Skeletal muscle tissue (tissue), 4 donors: ENCODE data around the gene KCNMB1. TPM values are rescaled to one million over a fixed set of nuclear protein-coding genes. Genes with fewer than 3 reads are reported as not detected.

ENCODE experiments used
- H3K27ac ChIP-seq: one replicate; pipeline ENCODE4 v1.7.0; 2013; ENCODE audit warnings: mild to moderate bottlenecking, low read depth, low read length, inconsistent platforms
- H3K27me3 ChIP-seq, 3 donors: one replicate each; pipeline ENCODE4 v1.7.0; 2013; ENCODE audit warnings: low read length in 3 of 3; ENCODE audit not compliant: control insufficient read depth in 3 of 3, insufficient read depth in 3 of 3
- H3K36me3 ChIP-seq, 3 donors: one replicate each; pipeline ENCODE4 v1.7.0; 2013; ENCODE audit warnings: low read length in 3 of 3; ENCODE audit not compliant: control insufficient read depth in 3 of 3, insufficient read depth in 3 of 3
- H3K4me1 ChIP-seq, 3 donors: one replicate each; pipeline ENCODE4 v1.7.0; 2013; ENCODE audit warnings: low read length in 3 of 3, mild to moderate bottlenecking in 3 of 3; ENCODE audit not compliant: control insufficient read depth in 3 of 3, insufficient read depth in 3 of 3
- H3K4me3 ChIP-seq, 3 donors: one replicate each; pipeline ENCODE4 v1.7.0; 2013; ENCODE audit warnings: low read length in 3 of 3
- H3K9ac ChIP-seq, 3 donors: one replicate each; pipeline ENCODE4 v1.7.0; 2013; ENCODE audit warnings: low read length in 3 of 3, mild to moderate bottlenecking in 3 of 3, moderate library complexity in 2 of 3, low read depth in 1 of 3
- H3K9me3 ChIP-seq, 3 donors: one replicate each; pipeline ENCODE4 v1.7.0; 2013; ENCODE audit warnings: low read length in 3 of 3; ENCODE audit not compliant: control insufficient read depth in 3 of 3
- total RNA-seq: library from RNA; depleted of rRNA; stranded (reverse); fragments of >200 nt; gene quantifications from one replicate; pipeline ENCODE4 v1.2.3, GENCODE V29; 2014
- donor health status: Osteomylitis.

Gene KCNMB1
- total RNA-seq, 1 donor from 2014 or later: under 0.01 TPM

DNA sequence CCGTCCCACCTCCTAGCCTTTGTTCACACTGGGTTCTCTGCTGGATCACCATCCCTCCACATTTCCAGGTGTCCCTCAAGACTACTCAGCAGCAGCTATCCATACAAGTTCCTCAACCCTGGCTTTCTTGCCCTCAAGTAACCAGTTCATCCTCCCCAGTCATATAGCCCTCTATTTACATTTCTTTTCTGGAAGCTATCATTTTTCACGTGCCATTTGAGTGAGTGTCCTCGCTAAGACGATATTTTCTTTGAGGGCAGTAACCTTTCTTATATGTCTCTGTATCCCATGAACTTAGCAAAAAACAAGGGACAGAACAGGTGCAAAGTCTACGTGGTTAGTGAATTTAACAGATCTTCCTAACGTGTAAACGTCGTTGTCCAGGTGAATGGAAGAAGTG, 29.6 kb upstream of the KCNMB1 start:
- H3K4me1 ChIP-seq: peaks cover 0 to 10% (median 4%) of the 10 kb centered on the region in 3 donors
- H3K9me3 ChIP-seq: no peaks in the 10 kb centered on the region
- H3K9ac ChIP-seq: no peak overlapping the region
- no peak overlapping the region for H3K4me3 ChIP-seq
- no peak overlapping the region for H3K27ac ChIP-seq
- H3K27me3 ChIP-seq: peaks cover 0 to 16% (median 13%) of the 10 kb centered on the region in 3 donors
- H3K36me3 ChIP-seq: no peaks in the 10 kb centered on the region

DNA sequence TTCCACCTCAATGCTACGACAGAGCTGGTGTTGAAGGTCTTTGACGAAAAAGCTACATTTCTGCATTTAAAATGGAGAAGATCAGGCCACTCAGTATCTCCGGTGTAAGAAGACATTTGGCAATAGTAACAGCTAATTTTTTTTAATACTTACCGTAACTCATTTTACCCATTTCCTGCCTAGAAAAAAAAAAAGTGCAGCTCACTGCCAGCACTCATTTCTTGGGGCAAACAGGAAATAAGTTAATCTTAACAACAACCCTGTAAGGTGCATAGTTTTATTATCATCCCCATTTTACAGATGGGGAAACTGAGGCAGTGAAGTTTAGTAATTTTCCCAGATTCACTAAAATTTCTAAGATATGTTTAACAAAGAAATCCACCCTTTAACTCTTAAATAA, 27.4 kb upstream of the KCNMB1 start:
- Histone ChIP-seq H3K9ac (no peak overlapping the region), H3K36me3 (no peaks in the 10 kb centered on the region), H3K4me1 (peaks cover 0 to 10% (median 4%) of the 10 kb centered on the region in 3 donors), H3K27me3 (peaks cover 0 to 19% (median 16%) of the 10 kb centered on the region in 3 donors), H3K27ac (no peak overlapping the region), H3K9me3 (no peaks in the 10 kb centered on the region), H3K4me3 (no peak overlapping the region)

DNA sequence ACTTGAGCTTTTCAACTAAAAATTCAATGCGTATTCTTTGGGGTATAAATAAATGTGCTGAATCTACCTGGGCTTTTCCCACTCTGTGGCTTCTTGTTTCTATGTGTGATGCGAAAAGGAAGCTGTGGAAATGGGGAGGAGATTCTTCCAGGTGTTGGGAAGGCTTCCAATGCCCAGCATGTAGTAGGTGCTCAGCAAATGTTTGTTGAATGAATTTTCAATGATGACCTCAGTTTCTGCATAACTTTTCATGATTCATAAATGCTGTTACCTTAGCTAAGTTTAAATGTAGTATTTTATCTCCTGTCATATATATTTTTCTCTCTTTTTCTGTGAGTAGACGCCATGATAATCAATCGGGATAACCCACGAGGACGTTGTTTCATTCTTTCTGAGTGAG, 25.6 kb upstream of the KCNMB1 start:
- Histone ChIP-seq H3K36me3 (no peaks in the 10 kb centered on the region), H3K27ac (no peak overlapping the region), H3K9ac (no peak overlapping the region), H3K4me1 (no peaks in the 10 kb centered on the region), H3K9me3 (no peaks in the 10 kb centered on the region), H3K27me3 (peaks cover 0 to 20% (median 11%) of the 10 kb centered on the region in 3 donors), H3K4me3 (no peak overlapping the region)

DNA sequence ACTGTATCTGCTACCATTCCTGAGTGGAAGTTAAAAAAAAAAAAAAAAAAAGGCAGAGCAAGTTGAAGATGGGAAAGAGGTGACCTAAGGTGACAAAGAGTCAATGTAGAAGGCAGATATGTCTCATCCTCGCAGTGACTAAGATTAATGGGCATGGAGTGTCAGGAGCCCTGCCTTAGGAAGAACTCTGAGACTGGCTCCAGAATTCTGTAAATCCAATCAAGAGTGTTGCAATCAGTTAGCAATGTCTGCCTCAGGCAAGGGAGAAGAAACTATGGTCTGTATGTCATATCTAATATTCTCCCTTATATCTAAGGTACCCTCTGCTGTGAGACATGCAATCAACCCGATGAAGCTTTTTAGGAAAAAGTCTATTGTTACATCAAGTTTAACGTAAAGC, 24.7 kb upstream of the KCNMB1 start:
- Histone ChIP-seq H3K4me3 (no peak overlapping the region), H3K27me3 (peaks cover 0 to 28% (median 11%) of the 10 kb centered on the region in 3 donors), H3K36me3 (no peaks in the 10 kb centered on the region), H3K9me3 (no peaks in the 10 kb centered on the region), H3K4me1 (peaks cover 0 to 2% (median 2%) of the 10 kb centered on the region in 3 donors), H3K27ac (no peak overlapping the region), H3K9ac (no peak overlapping the region)

DNA sequence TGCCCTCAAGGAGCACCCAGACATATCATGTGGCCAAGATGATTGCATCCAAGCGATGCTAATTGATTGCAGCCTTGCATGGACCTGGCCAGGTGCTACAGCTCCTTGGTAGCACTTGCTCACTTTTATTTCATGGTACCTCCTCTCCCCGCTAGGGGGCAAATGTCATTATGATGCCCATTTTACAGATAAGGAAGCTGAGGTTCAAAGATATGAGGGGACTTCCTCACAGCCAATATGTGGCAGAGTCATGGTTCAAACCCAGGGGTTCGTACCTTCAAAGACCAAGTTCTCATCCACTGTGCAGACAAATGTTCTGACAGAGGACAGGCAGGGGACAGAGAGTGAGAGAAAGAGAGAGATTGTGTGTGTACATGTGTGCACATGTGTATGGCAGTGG, 21.9 kb upstream of the KCNMB1 start:
- no peaks in the 10 kb centered on the region for H3K36me3 ChIP-seq
- no peak overlapping the region for H3K27ac ChIP-seq
- peaks cover 0 to 29% (median 13%) of the 10 kb centered on the region in 3 donors for H3K27me3 ChIP-seq

DNA sequence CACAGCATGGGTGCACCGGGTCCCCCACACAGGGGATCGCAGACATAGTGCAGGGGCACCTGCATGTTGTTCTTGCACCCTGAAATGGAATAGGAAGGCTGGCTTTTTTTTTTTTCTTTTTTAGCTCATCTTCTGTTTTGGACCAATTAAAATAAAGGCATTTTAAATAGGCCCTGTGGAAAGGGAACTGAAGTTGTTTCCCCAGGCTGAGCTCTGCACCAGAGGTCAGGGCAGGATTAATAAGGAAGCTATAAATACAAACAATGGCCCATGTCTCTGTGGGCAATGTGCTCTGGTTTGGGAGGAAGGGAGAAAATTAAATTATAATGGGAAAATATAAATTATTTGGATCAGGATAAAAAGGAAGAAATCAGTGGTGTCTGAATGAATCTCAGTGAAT, 21.2 kb upstream of the KCNMB1 start:
- H3K36me3 ChIP-seq: no peaks in the 10 kb centered on the region
- no peak overlapping the region for H3K27ac ChIP-seq
- no peaks in the 10 kb centered on the region for H3K9me3 ChIP-seq
- peaks cover 8 to 10% (median 9%) of the 10 kb centered on the region in 3 donors for H3K4me1 ChIP-seq
- H3K27me3 ChIP-seq: peaks cover 0 to 27% (median 7%) of the 10 kb centered on the region in 3 donors
- H3K4me3 ChIP-seq: no peak overlapping the region
- no peak overlapping the region for H3K9ac ChIP-seq

More for the DNA sequence above, 21.9 kb upstream of the KCNMB1 start:
- H3K4me1 ChIP-seq: peaks cover 8 to 10% (median 9%) of the 10 kb centered on the region in 3 donors
- no peak overlapping the region for H3K4me3 ChIP-seq
- H3K9ac ChIP-seq: no peak overlapping the region
- no peaks in the 10 kb centered on the region for H3K9me3 ChIP-seq

DNA sequence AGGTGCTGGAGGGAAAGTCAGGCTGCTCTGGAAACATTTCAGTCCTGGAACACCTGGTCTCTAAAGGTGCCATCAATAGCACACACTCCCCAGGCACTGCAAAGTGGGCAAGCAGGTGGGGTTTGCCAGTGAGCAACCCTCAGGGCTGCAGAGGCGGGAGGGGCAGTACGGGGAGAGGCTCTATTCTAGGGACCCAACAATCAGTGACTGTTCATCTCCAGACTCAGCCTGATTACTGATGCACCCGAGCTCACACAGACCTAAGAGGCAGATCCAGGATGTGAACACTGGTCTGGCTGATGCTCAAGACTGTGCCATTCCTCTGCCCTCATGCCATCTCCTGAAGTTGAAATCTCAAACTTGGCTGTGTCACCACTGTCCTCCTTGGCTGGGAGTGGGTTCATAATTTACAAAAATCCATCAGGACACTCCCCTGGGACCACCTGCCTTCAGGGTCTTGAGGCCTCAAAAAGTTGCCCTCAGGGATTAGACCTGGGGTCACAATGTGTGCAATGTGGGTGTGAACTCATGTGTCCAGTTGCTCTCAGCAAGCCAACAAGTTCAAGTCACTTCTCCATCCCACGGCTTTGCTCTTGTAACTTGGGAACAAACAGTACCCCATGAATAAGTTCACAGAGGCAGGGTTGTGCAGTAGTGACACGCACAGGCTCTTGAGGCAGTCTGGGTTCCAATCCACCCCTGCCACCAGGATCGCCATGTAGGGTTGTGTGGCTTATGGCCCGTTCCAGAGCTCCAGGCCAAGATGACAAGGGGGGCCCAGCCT, 19.9 kb upstream of the KCNMB1 start:
- no peaks in the 10 kb centered on the region for H3K36me3 ChIP-seq
- no peak overlapping the region for H3K27ac ChIP-seq
- H3K4me3 ChIP-seq: no peak overlapping the region
- no peaks in the 10 kb centered on the region for H3K9me3 ChIP-seq
- H3K4me1 ChIP-seq: peaks cover 8 to 10% (median 9%) of the 10 kb centered on the region in 3 donors
- peaks cover 0 to 26% (median 11%) of the 10 kb centered on the region in 3 donors for H3K27me3 ChIP-seq
- no peak overlapping the region for H3K9ac ChIP-seq

DNA sequence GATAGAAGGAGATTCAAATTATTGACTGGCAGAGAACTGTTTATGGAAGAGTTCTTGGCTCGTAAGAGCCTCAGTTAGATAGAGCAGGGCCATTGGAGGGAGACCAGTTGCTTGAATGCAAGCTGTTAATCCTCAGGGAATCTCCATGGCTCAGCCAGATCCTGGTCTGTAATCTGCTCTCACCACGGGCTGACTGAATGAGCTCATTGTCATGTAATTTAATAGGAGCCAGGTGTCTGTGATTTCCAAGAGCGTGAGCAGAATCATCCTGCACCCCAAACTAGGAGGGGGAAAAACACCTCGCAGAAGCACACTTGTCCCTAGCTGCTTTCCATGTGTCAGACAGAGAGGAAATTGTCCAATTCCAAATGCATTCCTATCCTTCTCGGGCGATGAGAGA, 19.1 kb upstream of the KCNMB1 start:
- peaks cover 0 to 30% (median 16%) of the 10 kb centered on the region in 3 donors for H3K27me3 ChIP-seq
- H3K36me3 ChIP-seq: no peaks in the 10 kb centered on the region
- H3K4me1 ChIP-seq: peaks cover 8 to 10% (median 9%) of the 10 kb centered on the region in 3 donors
- no peak overlapping the region for H3K4me3 ChIP-seq
- H3K27ac ChIP-seq: no peak overlapping the region
- H3K9me3 ChIP-seq: no peaks in the 10 kb centered on the region
- no peak overlapping the region for H3K9ac ChIP-seq

DNA sequence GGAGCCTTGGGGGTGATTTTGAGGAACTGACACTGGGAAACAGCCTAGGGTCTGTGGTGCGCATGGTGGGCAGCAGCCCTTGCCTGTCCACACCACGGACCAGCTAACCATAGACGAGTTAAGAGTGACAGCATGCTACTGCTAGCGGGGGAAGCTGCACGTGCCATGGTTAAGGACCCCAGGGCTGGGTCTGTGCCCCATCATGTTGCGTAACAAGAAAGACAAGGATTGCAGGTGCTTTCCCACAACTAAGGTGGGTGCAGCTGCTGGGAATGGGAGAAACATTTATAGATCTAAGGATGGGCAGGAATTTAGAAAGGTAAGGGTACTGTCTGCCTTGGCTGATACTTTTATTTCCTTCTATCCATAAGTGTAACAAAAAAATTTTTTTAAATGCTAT, 17.9 kb upstream of the KCNMB1 start:
- H3K9ac ChIP-seq: no peak overlapping the region
- no peak overlapping the region for H3K27ac ChIP-seq
- peaks cover 0 to 32% (median 21%) of the 10 kb centered on the region in 3 donors for H3K27me3 ChIP-seq
- H3K9me3 ChIP-seq: peaks cover 0 to 4% (median 0%) of the 10 kb centered on the region in 3 donors
- no peaks in the 10 kb centered on the region for H3K36me3 ChIP-seq
- H3K4me3 ChIP-seq: no peak overlapping the region
- peaks cover 8 to 10% (median 9%) of the 10 kb centered on the region in 3 donors for H3K4me1 ChIP-seq

DNA sequence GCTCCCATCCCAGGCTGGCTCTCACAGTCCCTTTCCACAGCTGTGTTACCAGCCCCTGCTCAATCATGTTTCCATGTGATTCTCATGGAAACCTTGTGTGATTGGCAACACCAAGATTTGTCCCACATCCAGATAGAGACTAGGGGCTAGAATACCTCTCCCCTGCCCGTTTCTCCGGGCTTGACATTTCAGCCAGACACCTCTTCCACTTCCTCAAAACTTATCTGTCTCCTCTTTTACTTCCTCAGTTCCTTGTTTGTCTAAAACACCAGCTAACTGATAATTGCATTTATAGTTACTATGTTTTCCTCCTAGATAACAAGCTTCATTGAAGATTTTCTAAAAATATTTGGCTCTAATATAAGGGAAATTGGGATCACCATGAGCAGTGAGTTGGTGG, 16.6 kb upstream of the KCNMB1 start:
- H3K27me3 ChIP-seq: peaks cover 0 to 30% (median 21%) of the 10 kb centered on the region in 3 donors
- no peaks in the 10 kb centered on the region for H3K36me3 ChIP-seq
- peaks cover 8 to 10% (median 9%) of the 10 kb centered on the region in 3 donors for H3K4me1 ChIP-seq
- H3K9me3 ChIP-seq: peaks cover 0 to 4% (median 0%) of the 10 kb centered on the region in 3 donors
- H3K4me3 ChIP-seq: no peak overlapping the region
- H3K27ac ChIP-seq: no peak overlapping the region
- no peak overlapping the region for H3K9ac ChIP-seq
